GM23338 (cell line): ENCODE data around the gene CDC73.

ENCODE experiments used
- CREB1 ChIP-seq: fragments of 250-450 bp; sonication (Bioruptor Pico); IDR thresholded peaks from 2 replicates; pipeline ENCODE4 v1.5.0; 2020; ENCODE audit warnings: low read depth, mild to moderate bottlenecking, moderate library complexity
- EZH2 ChIP-seq: fragments of 200-600 bp; sonication (generic); IDR thresholded peaks from one replicate; pipeline ENCODE4 v1.8.0; 2017; ENCODE audit warnings: antibody characterized with exemption, mild to moderate bottlenecking, low read depth; ENCODE audit not compliant: unreplicated experiment
- EZH2phosphoT487 ChIP-seq: fragments of 200-600 bp; sonication (generic); IDR thresholded peaks from one replicate; pipeline ENCODE4 v1.8.1; 2018; ENCODE audit warnings: antibody characterized with exemption; ENCODE audit not compliant: unreplicated experiment
- JUNB ChIP-seq: IDR thresholded peaks from one replicate; pipeline ENCODE4 v1.6.1; 2016; ENCODE audit warnings: antibody characterized with exemption; ENCODE audit not compliant: unreplicated experiment
- NANOG ChIP-seq: IDR thresholded peaks from 2 replicates; pipeline ENCODE4 v1.6.1; 2016; ENCODE audit warnings: antibody characterized with exemption, borderline replicate concordance
- POLR2AphosphoS5 ChIP-seq: IDR thresholded peaks from 2 replicates; pipeline ENCODE4 v1.6.1; 2016; ENCODE audit warnings: antibody characterized with exemption, low read depth
- STAT1 ChIP-seq: IDR thresholded peaks from one replicate; pipeline ENCODE4 v1.6.1; 2016; ENCODE audit warnings: antibody characterized with exemption; ENCODE audit not compliant: unreplicated experiment
- TF ChIP-seq, protein P1 (sequence below), 2 experiments: fragments of 200-600 bp in 1 of 2; sonication (generic) in 1 of 2; conservative IDR thresholded peaks; 2 replicates each; pipeline versions ENCODE4 v1.5.1 to v1.6.1; 2016 to 2017; ENCODE audit warnings: antibody characterized with exemption in 2 of 2, low read depth in 2 of 2, mild to moderate bottlenecking in 2 of 2, moderate library complexity in 1 of 2
- TF ChIP-seq, protein P2 (sequence below): IDR thresholded peaks from one replicate; pipeline ENCODE4 v1.6.1; 2018; ENCODE audit warnings: antibody characterized with exemption; ENCODE audit not compliant: unreplicated experiment
- TF ChIP-seq, protein P3 (sequence below): fragments of 250-450 bp; sonication (Bioruptor Pico); IDR thresholded peaks from 2 replicates; pipeline ENCODE4 v1.5.0; 2020; ENCODE audit warnings: mild to moderate bottlenecking, moderate library complexity

DNA sequence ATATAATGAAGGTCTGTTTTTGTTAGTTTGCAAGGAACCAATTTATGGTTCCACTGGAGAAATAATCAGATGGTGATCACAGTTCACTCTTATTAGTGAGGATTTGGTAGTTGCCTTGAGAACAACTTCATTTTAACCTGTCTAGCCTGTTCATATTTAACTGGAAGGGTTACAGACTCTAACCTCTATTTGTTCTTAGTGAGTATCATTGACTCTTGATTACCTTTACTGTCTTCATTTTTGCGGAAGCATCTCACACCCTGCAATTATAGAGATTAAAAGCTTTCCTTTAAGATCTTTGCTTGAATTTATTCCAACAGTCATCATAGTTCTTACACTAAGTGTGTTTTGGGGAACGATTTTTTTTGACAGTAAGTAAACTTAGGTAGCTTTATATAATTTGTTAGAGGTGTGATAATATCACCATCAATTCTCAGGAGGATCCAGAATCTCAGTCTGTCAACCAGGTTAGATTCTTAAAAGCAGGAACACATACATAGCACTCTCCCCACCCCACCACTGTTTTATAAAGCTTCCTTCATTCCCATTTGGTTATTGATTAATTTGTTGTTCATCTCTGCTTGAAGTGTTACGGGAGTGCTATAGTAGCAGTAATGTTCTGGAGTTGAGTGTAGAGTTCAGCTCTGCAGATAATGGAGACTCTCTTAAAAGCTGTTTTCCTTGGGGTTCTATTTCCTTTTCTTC lies 34.4 kb downstream of the CDC73 start:
- TF ChIP-seq, protein P1, sequence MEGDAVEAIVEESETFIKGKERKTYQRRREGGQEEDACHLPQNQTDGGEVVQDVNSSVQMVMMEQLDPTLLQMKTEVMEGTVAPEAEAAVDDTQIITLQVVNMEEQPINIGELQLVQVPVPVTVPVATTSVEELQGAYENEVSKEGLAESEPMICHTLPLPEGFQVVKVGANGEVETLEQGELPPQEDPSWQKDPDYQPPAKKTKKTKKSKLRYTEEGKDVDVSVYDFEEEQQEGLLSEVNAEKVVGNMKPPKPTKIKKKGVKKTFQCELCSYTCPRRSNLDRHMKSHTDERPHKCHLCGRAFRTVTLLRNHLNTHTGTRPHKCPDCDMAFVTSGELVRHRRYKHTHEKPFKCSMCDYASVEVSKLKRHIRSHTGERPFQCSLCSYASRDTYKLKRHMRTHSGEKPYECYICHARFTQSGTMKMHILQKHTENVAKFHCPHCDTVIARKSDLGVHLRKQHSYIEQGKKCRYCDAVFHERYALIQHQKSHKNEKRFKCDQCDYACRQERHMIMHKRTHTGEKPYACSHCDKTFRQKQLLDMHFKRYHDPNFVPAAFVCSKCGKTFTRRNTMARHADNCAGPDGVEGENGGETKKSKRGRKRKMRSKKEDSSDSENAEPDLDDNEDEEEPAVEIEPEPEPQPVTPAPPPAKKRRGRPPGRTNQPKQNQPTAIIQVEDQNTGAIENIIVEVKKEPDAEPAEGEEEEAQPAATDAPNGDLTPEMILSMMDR (conservative IDR thresholded peaks at IDR 0.05; ENCODE audit: low read depth in 2 of 2), result no peak
- TF ChIP-seq, protein P2, sequence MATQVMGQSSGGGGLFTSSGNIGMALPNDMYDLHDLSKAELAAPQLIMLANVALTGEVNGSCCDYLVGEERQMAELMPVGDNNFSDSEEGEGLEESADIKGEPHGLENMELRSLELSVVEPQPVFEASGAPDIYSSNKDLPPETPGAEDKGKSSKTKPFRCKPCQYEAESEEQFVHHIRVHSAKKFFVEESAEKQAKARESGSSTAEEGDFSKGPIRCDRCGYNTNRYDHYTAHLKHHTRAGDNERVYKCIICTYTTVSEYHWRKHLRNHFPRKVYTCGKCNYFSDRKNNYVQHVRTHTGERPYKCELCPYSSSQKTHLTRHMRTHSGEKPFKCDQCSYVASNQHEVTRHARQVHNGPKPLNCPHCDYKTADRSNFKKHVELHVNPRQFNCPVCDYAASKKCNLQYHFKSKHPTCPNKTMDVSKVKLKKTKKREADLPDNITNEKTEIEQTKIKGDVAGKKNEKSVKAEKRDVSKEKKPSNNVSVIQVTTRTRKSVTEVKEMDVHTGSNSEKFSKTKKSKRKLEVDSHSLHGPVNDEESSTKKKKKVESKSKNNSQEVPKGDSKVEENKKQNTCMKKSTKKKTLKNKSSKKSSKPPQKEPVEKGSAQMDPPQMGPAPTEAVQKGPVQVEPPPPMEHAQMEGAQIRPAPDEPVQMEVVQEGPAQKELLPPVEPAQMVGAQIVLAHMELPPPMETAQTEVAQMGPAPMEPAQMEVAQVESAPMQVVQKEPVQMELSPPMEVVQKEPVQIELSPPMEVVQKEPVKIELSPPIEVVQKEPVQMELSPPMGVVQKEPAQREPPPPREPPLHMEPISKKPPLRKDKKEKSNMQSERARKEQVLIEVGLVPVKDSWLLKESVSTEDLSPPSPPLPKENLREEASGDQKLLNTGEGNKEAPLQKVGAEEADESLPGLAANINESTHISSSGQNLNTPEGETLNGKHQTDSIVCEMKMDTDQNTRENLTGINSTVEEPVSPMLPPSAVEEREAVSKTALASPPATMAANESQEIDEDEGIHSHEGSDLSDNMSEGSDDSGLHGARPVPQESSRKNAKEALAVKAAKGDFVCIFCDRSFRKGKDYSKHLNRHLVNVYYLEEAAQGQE, result no peak
- TF ChIP-seq POLR2AphosphoS5, result no peak
- TF ChIP-seq EZH2phosphoT487, result no peak
- no peak for TF ChIP-seq CREB1 (CRISPR knock-in tag)
- TF ChIP-seq EZH2, result no peak
- no peak for TF ChIP-seq JUNB
- TF ChIP-seq STAT1, result no peak
- TF ChIP-seq, protein P3, sequence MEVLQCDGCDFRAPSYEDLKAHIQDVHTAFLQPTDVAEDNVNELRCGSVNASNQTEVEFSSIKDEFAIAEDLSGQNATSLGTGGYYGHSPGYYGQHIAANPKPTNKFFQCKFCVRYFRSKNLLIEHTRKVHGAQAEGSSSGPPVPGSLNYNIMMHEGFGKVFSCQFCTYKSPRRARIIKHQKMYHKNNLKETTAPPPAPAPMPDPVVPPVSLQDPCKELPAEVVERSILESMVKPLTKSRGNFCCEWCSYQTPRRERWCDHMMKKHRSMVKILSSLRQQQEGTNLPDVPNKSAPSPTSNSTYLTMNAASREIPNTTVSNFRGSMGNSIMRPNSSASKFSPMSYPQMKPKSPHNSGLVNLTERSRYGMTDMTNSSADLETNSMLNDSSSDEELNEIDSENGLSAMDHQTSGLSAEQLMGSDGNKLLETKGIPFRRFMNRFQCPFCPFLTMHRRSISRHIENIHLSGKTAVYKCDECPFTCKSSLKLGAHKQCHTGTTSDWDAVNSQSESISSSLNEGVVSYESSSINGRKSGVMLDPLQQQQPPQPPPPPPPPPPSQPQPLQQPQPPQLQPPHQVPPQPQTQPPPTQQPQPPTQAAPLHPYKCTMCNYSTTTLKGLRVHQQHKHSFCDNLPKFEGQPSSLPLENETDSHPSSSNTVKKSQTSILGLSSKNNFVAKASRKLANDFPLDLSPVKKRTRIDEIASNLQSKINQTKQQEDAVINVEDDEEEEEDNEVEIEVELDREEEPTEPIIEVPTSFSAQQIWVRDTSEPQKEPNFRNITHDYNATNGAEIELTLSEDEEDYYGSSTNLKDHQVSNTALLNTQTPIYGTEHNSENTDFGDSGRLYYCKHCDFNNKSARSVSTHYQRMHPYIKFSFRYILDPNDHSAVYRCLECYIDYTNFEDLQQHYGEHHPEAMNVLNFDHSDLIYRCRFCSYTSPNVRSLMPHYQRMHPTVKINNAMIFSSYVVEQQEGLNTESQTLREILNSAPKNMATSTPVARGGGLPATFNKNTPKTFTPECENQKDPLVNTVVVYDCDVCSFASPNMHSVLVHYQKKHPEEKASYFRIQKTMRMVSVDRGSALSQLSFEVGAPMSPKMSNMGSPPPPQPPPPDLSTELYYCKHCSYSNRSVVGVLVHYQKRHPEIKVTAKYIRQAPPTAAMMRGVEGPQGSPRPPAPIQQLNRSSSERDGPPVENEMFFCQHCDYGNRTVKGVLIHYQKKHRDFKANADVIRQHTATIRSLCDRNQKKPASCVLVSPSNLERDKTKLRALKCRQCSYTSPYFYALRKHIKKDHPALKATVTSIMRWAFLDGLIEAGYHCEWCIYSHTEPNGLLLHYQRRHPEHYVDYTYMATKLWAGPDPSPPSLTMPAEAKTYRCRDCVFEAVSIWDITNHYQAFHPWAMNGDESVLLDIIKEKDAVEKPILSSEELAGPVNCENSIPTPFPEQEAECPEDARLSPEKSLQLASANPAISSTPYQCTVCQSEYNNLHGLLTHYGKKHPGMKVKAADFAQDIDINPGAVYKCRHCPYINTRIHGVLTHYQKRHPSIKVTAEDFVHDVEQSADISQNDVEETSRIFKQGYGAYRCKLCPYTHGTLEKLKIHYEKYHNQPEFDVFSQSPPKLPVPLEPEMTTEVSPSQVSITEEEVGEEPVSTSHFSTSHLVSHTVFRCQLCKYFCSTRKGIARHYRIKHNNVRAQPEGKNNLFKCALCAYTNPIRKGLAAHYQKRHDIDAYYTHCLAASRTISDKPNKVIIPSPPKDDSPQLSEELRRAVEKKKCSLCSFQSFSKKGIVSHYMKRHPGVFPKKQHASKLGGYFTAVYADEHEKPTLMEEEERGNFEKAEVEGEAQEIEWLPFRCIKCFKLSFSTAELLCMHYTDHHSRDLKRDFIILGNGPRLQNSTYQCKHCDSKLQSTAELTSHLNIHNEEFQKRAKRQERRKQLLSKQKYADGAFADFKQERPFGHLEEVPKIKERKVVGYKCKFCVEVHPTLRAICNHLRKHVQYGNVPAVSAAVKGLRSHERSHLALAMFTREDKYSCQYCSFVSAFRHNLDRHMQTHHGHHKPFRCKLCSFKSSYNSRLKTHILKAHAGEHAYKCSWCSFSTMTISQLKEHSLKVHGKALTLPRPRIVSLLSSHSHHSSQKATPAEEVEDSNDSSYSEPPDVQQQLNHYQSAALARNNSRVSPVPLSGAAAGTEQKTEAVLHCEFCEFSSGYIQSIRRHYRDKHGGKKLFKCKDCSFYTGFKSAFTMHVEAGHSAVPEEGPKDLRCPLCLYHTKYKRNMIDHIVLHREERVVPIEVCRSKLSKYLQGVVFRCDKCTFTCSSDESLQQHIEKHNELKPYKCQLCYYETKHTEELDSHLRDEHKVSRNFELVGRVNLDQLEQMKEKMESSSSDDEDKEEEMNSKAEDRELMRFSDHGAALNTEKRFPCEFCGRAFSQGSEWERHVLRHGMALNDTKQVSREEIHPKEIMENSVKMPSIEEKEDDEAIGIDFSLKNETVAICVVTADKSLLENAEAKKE (CRISPR knock-in tag), result no peak
- no peak for TF ChIP-seq NANOG
